Karpas-422 (cell line): ENCODE results near the gene UBQLN1. TPM values are rescaled to one million over a fixed set of nuclear protein-coding genes. Genes with fewer than 3 reads are reported as not detected.
A peak's percentile ranks its signal among the peaks of the same experiment; 100 is the strongest.
"Not testable (repeated sequence)": the region's sequence is repeated elsewhere in the genome, so short reads cannot be mapped to it uniquely, and the experiment has no call there.

ENCODE experiments used
- DNase-seq: peaks from one replicate; pipeline ENCODE4 v3.0.0-alpha.2; 2015
- H2AFZ ChIP-seq: fragments of 200-600 bp; sonication (generic); 2 replicates; pipeline ENCODE4 v1.6.1; 2014; ENCODE audit warnings: antibody characterized with exemption, low read length, mixed read lengths
- H3K27ac ChIP-seq: fragments of 200-600 bp; sonication (generic); 2 replicates; pipeline ENCODE4 v1.5.1; 2014; ENCODE audit warnings: mild to moderate bottlenecking, low read length, moderate library complexity
- H3K27me3 ChIP-seq: fragments of 200-600 bp; sonication (generic); 2 replicates; pipeline ENCODE4 v1.6.1; 2014; ENCODE audit warnings: low read length, mixed read lengths
- H3K36me3 ChIP-seq: fragments of 200-600 bp; sonication (generic); 2 replicates; pipeline ENCODE4 v1.6.1; 2014; ENCODE audit warnings: low read length, mixed read lengths; ENCODE audit not compliant: insufficient read depth
- H3K4me1 ChIP-seq: fragments of 200-600 bp; sonication (generic); 2 replicates; pipeline ENCODE4 v1.6.1; 2014; ENCODE audit warnings: mild to moderate bottlenecking, low read length, mixed read lengths
- H3K4me2 ChIP-seq: fragments of 200-600 bp; sonication (generic); 2 replicates; pipeline ENCODE4 v1.6.1; 2014; ENCODE audit warnings: low read length, low read depth, mild to moderate bottlenecking; ENCODE audit not compliant: poor library complexity, severe bottlenecking
- H3K4me3 ChIP-seq: fragments of 200-600 bp; sonication (generic); 2 replicates; pipeline ENCODE4 v1.5.1; 2014; ENCODE audit warnings: mild to moderate bottlenecking, antibody characterized with exemption, low read length, mixed read lengths
- H3K79me2 ChIP-seq: fragments of 200-600 bp; sonication (generic); 2 replicates; pipeline ENCODE4 v1.6.1; 2014; ENCODE audit warnings: mild to moderate bottlenecking, low read length, mixed read lengths
- H3K9ac ChIP-seq: fragments of 200-600 bp; sonication (generic); 2 replicates; pipeline ENCODE4 v1.6.0; 2014; ENCODE audit warnings: low read length
- H3K9me2 ChIP-seq: fragments of 200-600 bp; sonication (generic), shearing (Covaris generic); replicated peaks from 2 replicates; pipeline ENCODE4 v1.6.0; 2014; ENCODE audit warnings: mild to moderate bottlenecking, low read length, moderate library complexity; ENCODE audit not compliant: insufficient read depth
- H3K9me3 ChIP-seq: fragments of 300-700, 200-600 bp; sonication (generic); 2 replicates; pipeline ENCODE4 v1.6.1; 2014; ENCODE audit warnings: low read length, mixed read lengths
- H4K20me1 ChIP-seq: fragments of 200-600 bp; sonication (generic); 2 replicates; pipeline ENCODE4 v1.6.1; 2014; ENCODE audit warnings: mild to moderate bottlenecking, antibody characterized with exemption, low read length, low read depth; ENCODE audit not compliant: insufficient read depth
- total RNA-seq: library from RNA; depleted of rRNA; stranded (reverse); fragments of >200 nt; shearing (Covaris generic); gene quantifications from 2 replicates; pipeline ENCODE4 v1.2.3, GENCODE V29; 2014; ENCODE audit warnings: low replicate concordance

UBQLN1 gene
- total RNA-seq, 1 experiment from 2014 or later = 118 TPM

GRCh38 chr9:83705219-83705651, 2.5 kb downstream of the UBQLN1 start:
- H3K4me1 ChIP-seq = peaks cover 67% of the 10 kb centered on the region
- DNase-seq, H3K27ac ChIP-seq, H3K9ac ChIP-seq, H2AFZ ChIP-seq, H3K36me3 ChIP-seq, H3K9me3 ChIP-seq, H3K9me2 ChIP-seq, H3K27me3 ChIP-seq: not testable (repeated sequence)
- H3K79me2 ChIP-seq = peaks cover 75% of the 10 kb centered on the region
- H4K20me1 ChIP-seq = peaks cover 18% of the 10 kb centered on the region; the same call in 1 of the 2 replicates
- H3K4me3 ChIP-seq = peak overlapping the region; percentile 88; the same call in 1 of the 2 replicates
- H3K4me2 ChIP-seq = peak overlapping the region; percentile 96

GRCh38 chr9:83701769-83702168, 6.0 kb downstream of the UBQLN1 start:
- no peaks in the 10 kb centered on the region for H3K27me3 ChIP-seq
- peaks cover 33% of the 10 kb centered on the region for H4K20me1 ChIP-seq
- DNase-seq = no peak
- no peaks in the 10 kb centered on the region for H3K9me3 ChIP-seq
- H3K79me2 ChIP-seq = peaks cover 99% of the 10 kb centered on the region
- no peak overlapping the region for H3K9ac ChIP-seq
- peaks cover 10% of the 10 kb centered on the region; the same call in 1 of the 2 replicates for H3K36me3 ChIP-seq
- H3K27ac ChIP-seq = peak overlapping the region; percentile 79
- no peak overlapping the region for H2AFZ ChIP-seq
- H3K4me1 ChIP-seq = peaks cover 85% of the 10 kb centered on the region
- peak overlapping the region; percentile 27; the same call in 1 of the 2 replicates for H3K4me3 ChIP-seq
- no peaks in the 10 kb centered on the region for H3K9me2 ChIP-seq
- H3K4me2 ChIP-seq = peak overlapping the region; percentile 53

GRCh38 chr9:83701286-83701685, 6.5 kb downstream of the UBQLN1 start:
- peaks cover 99% of the 10 kb centered on the region for H3K79me2 ChIP-seq
- H4K20me1 ChIP-seq = peaks cover 32% of the 10 kb centered on the region
- no peaks in the 10 kb centered on the region for H3K27me3 ChIP-seq
- no peak for DNase-seq
- no peak overlapping the region for H3K9ac ChIP-seq
- H2AFZ ChIP-seq = no peak overlapping the region
- H3K27ac ChIP-seq = peak overlapping the region; percentile 79
- H3K9me3 ChIP-seq = no peaks in the 10 kb centered on the region
- peak overlapping the region; percentile 27; the same call in 1 of the 2 replicates for H3K4me3 ChIP-seq
- no peaks in the 10 kb centered on the region for H3K9me2 ChIP-seq
- peaks cover 88% of the 10 kb centered on the region for H3K4me1 ChIP-seq
- H3K36me3 ChIP-seq = peaks cover 10% of the 10 kb centered on the region; the same call in 1 of the 2 replicates
- H3K4me2 ChIP-seq = peak overlapping the region; percentile 53

- H4K20me1 ChIP-seq = peaks cover 25% of the 10 kb centered on the region
- peak overlapping the region; percentile 79 for H3K27ac ChIP-seq
- H3K79me2 ChIP-seq = peaks cover 99% of the 10 kb centered on the region
- peak overlapping the region; percentile 33 for H3K4me3 ChIP-seq
- peak overlapping the region; percentile 16; the same call in 1 of the 2 replicates for H3K9ac ChIP-seq
- no peaks in the 10 kb centered on the region for H3K27me3 ChIP-seq
- H3K36me3 ChIP-seq = peaks cover 4% of the 10 kb centered on the region; the same call in 1 of the 2 replicates
- no peaks in the 10 kb centered on the region for H3K9me3 ChIP-seq
- H3K4me2 ChIP-seq = peak overlapping the region; percentile 72
- H2AFZ ChIP-seq = no peak overlapping the region
- H3K9me2 ChIP-seq = no peaks in the 10 kb centered on the region
- H3K4me1 ChIP-seq = peaks cover 91% of the 10 kb centered on the region
- DNase-seq = peak; percentile 63
Observed at GRCh38 chr9:83699615-83700014, 8.1 kb downstream of the UBQLN1 start.

GRCh38 chr9:83698976-83699585, 8.7 kb downstream of the UBQLN1 start:
- peak overlapping the region; percentile 72 for H3K4me2 ChIP-seq
- peaks cover 99% of the 10 kb centered on the region for H3K79me2 ChIP-seq
- peak overlapping the region; percentile 79 for H3K27ac ChIP-seq
- H2AFZ ChIP-seq = no peak overlapping the region
- H3K9ac ChIP-seq = no peak overlapping the region
- peaks cover 4% of the 10 kb centered on the region; the same call in 1 of the 2 replicates for H3K36me3 ChIP-seq
- H3K27me3 ChIP-seq = no peaks in the 10 kb centered on the region
- peaks cover 91% of the 10 kb centered on the region for H3K4me1 ChIP-seq
- H3K9me2 ChIP-seq = no peaks in the 10 kb centered on the region
- no peak for DNase-seq
- no peaks in the 10 kb centered on the region for H3K9me3 ChIP-seq
- H3K4me3 ChIP-seq = no peak overlapping the region
- H4K20me1 ChIP-seq = peaks cover 30% of the 10 kb centered on the region

GRCh38 chr9:83691492-83691891, 16.3 kb downstream of the UBQLN1 start:
- DNase-seq = no peak
- no peaks in the 10 kb centered on the region for H3K9me3 ChIP-seq
- H4K20me1 ChIP-seq = peaks cover 65% of the 10 kb centered on the region
- no peak overlapping the region for H3K9ac ChIP-seq
- H3K4me2 ChIP-seq = no peak overlapping the region
- peaks cover 100% of the 10 kb centered on the region for H3K79me2 ChIP-seq
- H3K27ac ChIP-seq = no peak overlapping the region
- no peaks in the 10 kb centered on the region for H3K36me3 ChIP-seq
- H3K4me1 ChIP-seq = peaks cover 82% of the 10 kb centered on the region
- no peaks in the 10 kb centered on the region for H3K27me3 ChIP-seq
- H3K4me3 ChIP-seq = no peak overlapping the region
- H2AFZ ChIP-seq = no peak overlapping the region
- no peaks in the 10 kb centered on the region for H3K9me2 ChIP-seq

- Histone ChIP-seq H3K9me3 (no peaks in the 10 kb centered on the region), H4K20me1 (peaks cover 66% of the 10 kb centered on the region), H3K9ac (no peak overlapping the region), H3K27me3 (no peaks in the 10 kb centered on the region), H3K36me3 (no peaks in the 10 kb centered on the region), H3K4me1 (peaks cover 56% of the 10 kb centered on the region), H3K79me2 (peaks cover 99% of the 10 kb centered on the region), H3K9me2 (no peaks in the 10 kb centered on the region), H2AFZ (no peak overlapping the region), H3K4me2 (peak overlapping the region; percentile 44), H3K27ac (peak overlapping the region; percentile 20; the same call in 1 of the 2 replicates), H3K4me3 (no peak overlapping the region)
- no peak for DNase-seq
Observed at GRCh38 chr9:83688921-83689320, 18.8 kb downstream of the UBQLN1 start.

GRCh38 chr9:83681490-83681889, 26.3 kb downstream of the UBQLN1 start:
- peaks cover 93% of the 10 kb centered on the region for H3K79me2 ChIP-seq
- H3K9me2 ChIP-seq = no peaks in the 10 kb centered on the region
- H3K4me2 ChIP-seq = no peak overlapping the region
- H3K4me3 ChIP-seq = no peak overlapping the region
- DNase-seq = no peak
- H3K4me1 ChIP-seq = 0 out of 2 replicates have a peak, but pooled peaks cover 6% of the 10 kb centered on the region
- no peak overlapping the region for H3K27ac ChIP-seq
- H3K36me3 ChIP-seq = peaks cover 36% of the 10 kb centered on the region
- no peaks in the 10 kb centered on the region for H3K27me3 ChIP-seq
- peaks cover 23% of the 10 kb centered on the region; the same call in 1 of the 2 replicates for H4K20me1 ChIP-seq
- H3K9me3 ChIP-seq = no peaks in the 10 kb centered on the region
- H2AFZ ChIP-seq = no peak overlapping the region
- no peak overlapping the region for H3K9ac ChIP-seq
